ENCODE results near the gene KLHDC3.

Gene KLHDC3

DNA sequence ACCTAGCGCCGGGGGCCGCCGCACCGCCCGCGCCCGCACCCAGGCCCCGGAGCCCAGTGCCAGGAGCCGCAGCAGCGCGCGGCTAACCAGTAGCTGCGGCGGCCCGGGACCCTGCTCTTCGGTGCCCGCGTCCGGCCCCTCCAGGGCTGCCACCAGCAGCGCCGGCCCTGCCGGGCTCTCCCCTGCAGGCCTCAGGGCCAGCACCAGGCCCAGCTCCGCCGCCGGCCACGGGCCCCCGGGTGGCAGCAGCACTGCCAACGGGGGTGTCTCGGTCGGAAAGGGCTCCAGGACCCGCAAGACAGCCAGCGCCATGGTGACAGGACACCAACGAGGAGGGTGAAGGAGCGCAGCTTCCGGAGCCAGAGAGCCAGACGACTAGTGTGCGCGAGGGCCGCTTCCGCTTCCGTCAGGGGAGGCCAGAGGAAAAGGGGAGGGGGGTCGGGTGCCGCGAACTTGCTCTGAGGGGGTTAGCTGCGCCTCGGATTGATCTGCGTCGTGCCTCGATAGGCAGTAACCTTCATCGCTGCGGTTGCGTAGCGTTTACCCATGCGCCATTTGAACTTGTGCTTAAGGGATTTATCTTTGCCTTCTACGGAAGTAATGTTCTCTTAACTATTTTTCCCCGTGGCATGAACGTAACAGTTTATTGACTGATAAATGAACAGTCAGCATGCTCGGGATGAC, 35.1 kb upstream of the KLHDC3 start, which contains the start of gene PEX6:
PEX6 (minus strand) TSS at position 343 of the 684 bp plus-strand sequence; CDS start at position 312, 31 bp downstream.
- no peak for TF ChIP-seq CTCF (IDR thresholded peaks at IDR 0.05; ENCODE audit: low read depth, low read length)
- H3K4me3 ChIP-seq (ENCODE audit: low read depth, low read length) = peak within 1 kb of the TSS; percentile 73
- peak; percentile 81 for DNase-seq (ENCODE audit: low read depth, low spot score)
- in situ Hi-C loops (cut with HindIII; ENCODE audit: low sequenced_read_pairs) = no loop called here

DNA sequence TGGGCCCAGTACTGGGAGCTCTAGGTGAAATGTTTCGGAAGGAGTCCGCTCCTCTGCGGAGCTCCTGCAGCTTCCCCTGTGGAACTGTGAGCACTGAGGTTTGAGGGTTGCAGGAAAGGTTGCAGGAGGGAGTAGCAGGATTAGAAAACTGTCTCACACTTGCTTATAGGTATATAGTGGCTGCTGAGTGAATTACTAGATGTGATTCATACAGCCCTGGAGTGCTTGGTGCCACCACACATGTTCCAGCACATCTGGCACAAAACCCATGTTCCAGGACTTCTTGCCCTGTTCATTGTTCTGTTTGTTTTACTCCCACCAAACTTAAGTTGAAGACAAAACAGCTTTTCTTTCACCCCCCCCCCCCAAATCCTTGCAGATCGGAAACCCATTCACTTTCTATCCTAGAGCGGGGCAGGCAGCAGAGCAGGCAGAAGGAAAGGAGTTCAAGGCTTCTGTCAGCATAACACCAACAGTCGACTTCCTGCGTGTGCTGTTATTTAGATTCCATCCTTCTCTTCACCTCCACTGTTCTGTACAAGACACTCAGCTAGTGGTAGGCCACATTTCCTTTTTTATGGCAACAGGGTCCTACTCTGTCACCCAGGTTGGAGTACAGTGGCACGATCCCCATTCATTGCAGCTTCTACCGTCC, 34.4 kb upstream of the KLHDC3 start:
- no peak for TF ChIP-seq CTCF (IDR thresholded peaks at IDR 0.05; ENCODE audit: low read depth, low read length)
- in situ Hi-C loops (cut with HindIII; ENCODE audit: low sequenced_read_pairs) = no loop called here
- peak; percentile 48 for DNase-seq (ENCODE audit: low read depth, low spot score)
- peak overlapping the region; percentile 73 for H3K4me3 ChIP-seq (ENCODE audit: low read depth, low read length)

- no peak overlapping the region for H3K4me3 ChIP-seq (ENCODE audit: low read depth, low read length)
- no peak for DNase-seq (ENCODE audit: low read depth, low spot score)
- TF ChIP-seq CTCF (IDR thresholded peaks at IDR 0.05; ENCODE audit: low read depth, low read length) = no peak
- in situ Hi-C loops (cut with HindIII; ENCODE audit: low sequenced_read_pairs) = no loop called here
Measured at GRCh38 chr6:42981836-42982235, 32.2 kb upstream of the KLHDC3 start.

DNA sequence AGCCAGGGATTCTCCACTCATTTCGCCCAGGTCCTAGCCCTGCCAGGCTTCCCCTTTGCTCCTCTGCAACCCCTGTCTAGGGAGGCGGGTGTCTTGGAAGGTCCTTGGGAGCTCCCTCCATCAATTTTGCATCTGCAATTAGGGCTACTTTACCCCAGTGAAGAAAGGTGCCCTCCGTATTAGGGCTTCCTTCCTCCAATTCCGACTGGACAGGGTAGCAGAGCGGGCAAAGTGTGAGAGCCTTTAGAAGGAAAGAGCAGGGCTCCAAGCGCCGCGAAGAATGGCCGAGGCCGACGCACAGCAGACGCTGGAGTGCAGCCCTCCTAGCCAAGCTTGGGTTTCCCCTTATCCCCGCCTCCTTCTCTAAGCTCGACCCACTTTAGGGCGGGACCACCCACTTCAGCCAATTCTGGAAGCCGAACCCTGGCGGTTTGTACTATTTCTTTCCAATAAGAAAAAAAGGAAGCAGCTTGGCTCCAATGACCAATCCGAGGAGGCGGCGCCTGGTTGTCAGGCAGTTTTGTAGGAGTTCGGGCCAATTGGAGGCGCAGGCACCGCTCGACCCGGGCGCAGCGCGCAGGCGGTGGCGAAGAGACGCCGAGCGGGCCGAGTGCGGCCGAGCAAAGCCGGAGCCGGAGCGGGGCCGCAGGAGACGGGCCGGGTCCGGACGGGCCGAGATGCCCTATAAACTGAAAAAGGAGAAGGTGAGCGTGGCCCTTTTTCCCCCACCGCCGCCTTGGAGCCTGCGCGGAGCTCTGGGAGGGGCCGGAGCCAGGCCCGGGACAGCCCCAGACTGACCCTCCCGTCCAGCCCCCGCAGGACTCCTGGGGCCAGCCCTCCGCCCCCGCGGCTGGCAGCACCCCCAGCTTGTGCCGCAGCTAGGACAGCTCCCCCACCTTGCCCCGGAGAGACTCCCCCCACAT, 29.8 kb upstream of the KLHDC3 start, which contains the start of gene PPP2R5D:
PPP2R5D (plus strand) TSS at position 570 of the 923 bp plus-strand sequence; CDS start at position 678, 108 bp downstream.
- no peak for TF ChIP-seq CTCF (IDR thresholded peaks at IDR 0.05; ENCODE audit: low read depth, low read length)
- in situ Hi-C loops (cut with HindIII; ENCODE audit: low sequenced_read_pairs) = no loop called here
- peak within 1 kb of the TSS; percentile 73 for H3K4me3 ChIP-seq (ENCODE audit: low read depth, low read length)
- peak; percentile 100 for DNase-seq (ENCODE audit: low read depth, low spot score)

DNA sequence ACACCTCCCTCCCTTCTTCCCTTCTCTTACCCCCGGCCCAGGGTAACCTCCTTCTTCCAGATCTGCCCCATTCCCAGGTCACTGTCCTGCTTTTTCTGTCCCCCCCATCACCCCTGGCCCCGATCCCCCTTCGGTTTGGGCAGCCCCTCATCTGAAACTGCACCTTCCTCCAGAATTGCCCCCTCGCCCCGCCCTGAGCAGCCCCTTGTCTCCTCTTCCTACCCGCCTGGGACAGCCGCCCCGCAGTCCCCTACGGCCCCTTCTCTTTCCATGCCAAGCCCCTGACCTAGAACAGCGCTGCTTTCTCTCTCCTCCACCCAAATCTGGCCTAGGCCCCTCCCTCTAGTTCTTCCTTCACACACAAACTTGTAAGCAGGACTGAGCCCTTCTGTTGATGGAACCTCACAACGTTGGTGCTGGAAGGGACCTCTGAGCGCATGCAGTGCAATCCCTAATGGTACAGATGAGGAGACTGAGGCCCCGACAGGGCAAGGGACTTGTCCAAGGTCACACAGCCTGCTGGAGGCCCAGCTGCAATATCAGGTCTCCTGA, 29.0 kb upstream of the KLHDC3 start:
- no peak for DNase-seq (ENCODE audit: low read depth, low spot score)
- in situ Hi-C loops (cut with HindIII; ENCODE audit: low sequenced_read_pairs) = no loop called here
- no peak for TF ChIP-seq CTCF (IDR thresholded peaks at IDR 0.05; ENCODE audit: low read depth, low read length)
- peak overlapping the region; percentile 73 for H3K4me3 ChIP-seq (ENCODE audit: low read depth, low read length)
